Measurements from ENCODE around the gene ETNK2. TPM values are rescaled to one million over a fixed set of nuclear protein-coding genes. Genes with fewer than 3 reads are reported as not detected.

ETNK2 gene
- polyA plus RNA-seq, 2 of the 4 experiments (the other 2 are of a cell fraction) = 3.4 to 5.2 TPM

GRCh38 chr1:204130981-204131892 is 20.6 kb downstream of the ETNK2 start:
- no peak for FAIRE-seq
- ChIA-PET CTCF (interaction anchor here (1.0 to 32.2 kb wide), 10 partner anchors 8 to 285 kb away, joined by 3 to 757 read pairs (median 23); partner anchors contain the start of gene SNRPE), POLR2A (interaction anchor here (1.0 to 3.9 kb wide), 2 partner anchors 21 to 259 kb away, joined by 4 to 40 read pairs; partner anchors contain the start of gene ETNK2)
- DNase-seq (ENCODE audit: low read depth in 1 of 2, low spot score in 1 of 2) = peak in 1 of 2 experiments; percentile 25
- WGBS (ENCODE audit: missing lambda C conversion rate) = 51% methylated on average over 9 of the region's 11 CpGs
- Histone ChIP-seq H3K4me3 (no peak overlapping the region), H3K27ac (peak overlapping the region; percentile 14 to 42; a peak in 2 of 6 replicates), H3K9me3 (no peaks in the 10 kb centered on the region), H3K4me1 (peaks cover 31% of the 10 kb centered on the region), H3K4me2 (peak overlapping the region; percentile 3; the same call in 1 of the 3 replicates)
- no peak for TF ChIP-seq NR3C1 (IDR thresholded peaks at IDR 0.05)
- TF ChIP-seq SMC3 (IDR thresholded peaks at IDR 0.05) = no peak
- TF ChIP-seq TP53 (CRISPR knock-in tag; IDR thresholded peaks at IDR 0.05) = no peak
- TF ChIP-seq HES2 (IDR thresholded peaks at IDR 0.05) = no peak
- TF ChIP-seq E2F6 (IDR thresholded peaks at IDR 0.05; ENCODE audit: borderline replicate concordance, low read depth) = no peak
- no peak for TF ChIP-seq CBX8 (IDR thresholded peaks at IDR 0.05)
- no peak for ATAC-seq

- ChIA-PET POLR2A (interaction anchor here (0.6 to 3.9 kb wide), 2 partner anchors 209 to 258 kb away, joined by 3 to 40 read pairs; no protein-coding TSS in a partner anchor), CTCF (interaction anchor here (1.0 to 32.2 kb wide), 15 partner anchors 9 to 275 kb away, joined by 3 to 757 read pairs (median 10); partner anchors contain the start of genes SNRPE and SOX13)
- H3K4me3 ChIP-seq = no peak overlapping the region
- H3K27ac ChIP-seq = peak overlapping the region in 1 of 2 experiments; percentile 78; a peak in 3 of 6 replicates
- TF ChIP-seq BHLHE40 (IDR thresholded peaks at IDR 0.05; ENCODE audit: low read depth, low read length) (no peak), BCL3 (IDR thresholded peaks at IDR 0.05) (no peak), GATA3 (IDR thresholded peaks at IDR 0.05; ENCODE audit: borderline replicate concordance) (no peak), FOSL2 (IDR thresholded peaks at IDR 0.05) (no peak), FOSL2 (CRISPR knock-in tag; IDR thresholded peaks at IDR 0.05) (no peak), REST (IDR thresholded peaks at IDR 0.05) (no peak), HES2 (IDR thresholded peaks at IDR 0.05) (no peak), ATOH8 (CRISPR knock-in tag; IDR thresholded peaks at IDR 0.05; ENCODE audit: low read depth) (no peak), HOXA7 (CRISPR knock-in tag; IDR thresholded peaks at IDR 0.05) (no peak), RAD21 (conservative IDR thresholded peaks at IDR 0.05 in 1 of 2, IDR thresholded peaks at IDR 0.05 in 1 of 2) (no peak), KDM1A (IDR thresholded peaks at IDR 0.05; ENCODE audit: low read depth) (no peak), JUN (IDR thresholded peaks at IDR 0.05) (no peak), FOXS1 (CRISPR knock-in tag; IDR thresholded peaks at IDR 0.05) (no peak), HEYL (CRISPR knock-in tag; IDR thresholded peaks at IDR 0.05) (no peak), SREBF2 (IDR thresholded peaks at IDR 0.05) (no peak), EHMT2 (IDR thresholded peaks at IDR 0.05; ENCODE audit: low read depth) (no peak), JUNB (IDR thresholded peaks at IDR 0.05) (no peak)
- ATAC-seq (no peak), FAIRE-seq (no peak), DNase-seq (ENCODE audit: low read depth in 1 of 2, low spot score in 1 of 2) (no peak)
- WGBS (ENCODE audit: missing lambda C conversion rate) = 64% methylated on average over 3 of the region's 4 CpGs
- peaks cover 31% of the 10 kb centered on the region for H3K4me1 ChIP-seq
- no peaks in the 10 kb centered on the region for H3K9me3 ChIP-seq
- peak overlapping the region; percentile 3; the same call in 1 of the 3 replicates for H3K4me2 ChIP-seq
These were observed 21.7 kb downstream of the ETNK2 start for GRCh38 chr1:204130178-204130577.

All from A549 (cell line).